Measurements from ENCODE around the gene CTSE.

CTSE gene

GRCh38 chr1:206021008-206021625, 2.6 kb downstream of the CTSE start:
- TF ChIP-seq CTCF (IDR thresholded peaks at IDR 0.05; ENCODE audit: low read depth, low read length, missing control alignments), result no peak
- in situ Hi-C loops (cut with HindIII; ENCODE audit: low sequenced_read_pairs), result no loop called here
- DNase-seq (ENCODE audit: low read depth), result no peak
- no peak overlapping the region for H3K4me3 ChIP-seq (ENCODE audit: low read depth, low read length)

GRCh38 chr1:206020393-206021007, 3.2 kb downstream of the CTSE start:
- H3K4me3 ChIP-seq (ENCODE audit: low read depth, low read length), result no peak overlapping the region
- DNase-seq (ENCODE audit: low read depth), result no peak
- no peak for TF ChIP-seq CTCF (IDR thresholded peaks at IDR 0.05; ENCODE audit: low read depth, low read length, missing control alignments)
- in situ Hi-C loops (cut with HindIII; ENCODE audit: low sequenced_read_pairs), result no loop called here

- TF ChIP-seq CTCF (IDR thresholded peaks at IDR 0.05; ENCODE audit: low read depth, low read length, missing control alignments), result no peak
Measured at GRCh38 chr1:206015071-206015470, 8.6 kb downstream of the CTSE start.

GRCh38 chr1:206014601-206015000, 9.1 kb downstream of the CTSE start:
- TF ChIP-seq CTCF (IDR thresholded peaks at IDR 0.05; ENCODE audit: low read depth, low read length, missing control alignments), result no peak
- in situ Hi-C loops (cut with HindIII; ENCODE audit: low sequenced_read_pairs), result no loop called here
- DNase-seq (ENCODE audit: low read depth), result no peak

More at GRCh38 chr1:206015071-206015470, 8.6 kb downstream of the CTSE start:
- no peak for DNase-seq (ENCODE audit: low read depth)
- H3K4me3 ChIP-seq (ENCODE audit: low read depth, low read length), result no peak overlapping the region
- in situ Hi-C loops (cut with HindIII; ENCODE audit: low sequenced_read_pairs), result no loop called here

GRCh38 chr1:206013026-206013795, 10.5 kb downstream of the CTSE start:
- H3K4me3 ChIP-seq (ENCODE audit: low read depth, low read length), result no peak overlapping the region
- in situ Hi-C loops (cut with HindIII; ENCODE audit: low sequenced_read_pairs), result no loop called here
- no peak for DNase-seq (ENCODE audit: low read depth)
- no peak for TF ChIP-seq CTCF (IDR thresholded peaks at IDR 0.05; ENCODE audit: low read depth, low read length, missing control alignments)

More at GRCh38 chr1:206014601-206015000, 9.1 kb downstream of the CTSE start:
- no peak overlapping the region for H3K4me3 ChIP-seq (ENCODE audit: low read depth, low read length)

GRCh38 chr1:206012086-206012859, 11.4 kb downstream of the CTSE start:
- no peak for DNase-seq (ENCODE audit: low read depth)
- TF ChIP-seq CTCF (IDR thresholded peaks at IDR 0.05; ENCODE audit: low read depth, low read length, missing control alignments), result no peak
- H3K4me3 ChIP-seq (ENCODE audit: low read depth, low read length), result no peak overlapping the region
- in situ Hi-C loops (cut with HindIII; ENCODE audit: low sequenced_read_pairs), result no loop called here

All from astrocyte of the cerebellum (primary cell).